Fibroblast of villous mesenchyme (primary cell): ENCODE measurements around the gene CYTIP. TPM values are rescaled to one million over a fixed set of nuclear protein-coding genes. Genes with fewer than 3 reads are reported as not detected.
"Not testable (repeated sequence)": the region's sequence is repeated elsewhere in the genome, so short reads cannot be mapped to it uniquely, and the experiment has no call there.

Experiments
- DNase-seq: peaks from one replicate; pipeline ENCODE4 v3.0.0-alpha.2; 2010; ENCODE audit warnings: low read depth
- H3K4me3 ChIP-seq: 2 replicates; pipeline ENCODE4 v1.5.1; 2011; ENCODE audit warnings: low read depth, mild to moderate bottlenecking, low read length
- total RNA-seq: library from RNA; depleted of rRNA; stranded (reverse); fragments of >200 nt; gene quantifications from 2 replicates; pipeline ENCODE4 v1.2.3, GENCODE V29; 2012
- TF ChIP-seq, protein P1 (sequence below): IDR thresholded peaks from 2 replicates; pipeline ENCODE4 v1.5.1; 2012; ENCODE audit warnings: low read depth, mild to moderate bottlenecking, low read length; ENCODE audit not compliant: insufficient read depth

CYTIP gene
- total RNA-seq, 1 donor: 0.43 TPM

- H3K4me3 ChIP-seq: no peak overlapping the region
- DNase-seq: no peak
- TF ChIP-seq, protein P1, sequence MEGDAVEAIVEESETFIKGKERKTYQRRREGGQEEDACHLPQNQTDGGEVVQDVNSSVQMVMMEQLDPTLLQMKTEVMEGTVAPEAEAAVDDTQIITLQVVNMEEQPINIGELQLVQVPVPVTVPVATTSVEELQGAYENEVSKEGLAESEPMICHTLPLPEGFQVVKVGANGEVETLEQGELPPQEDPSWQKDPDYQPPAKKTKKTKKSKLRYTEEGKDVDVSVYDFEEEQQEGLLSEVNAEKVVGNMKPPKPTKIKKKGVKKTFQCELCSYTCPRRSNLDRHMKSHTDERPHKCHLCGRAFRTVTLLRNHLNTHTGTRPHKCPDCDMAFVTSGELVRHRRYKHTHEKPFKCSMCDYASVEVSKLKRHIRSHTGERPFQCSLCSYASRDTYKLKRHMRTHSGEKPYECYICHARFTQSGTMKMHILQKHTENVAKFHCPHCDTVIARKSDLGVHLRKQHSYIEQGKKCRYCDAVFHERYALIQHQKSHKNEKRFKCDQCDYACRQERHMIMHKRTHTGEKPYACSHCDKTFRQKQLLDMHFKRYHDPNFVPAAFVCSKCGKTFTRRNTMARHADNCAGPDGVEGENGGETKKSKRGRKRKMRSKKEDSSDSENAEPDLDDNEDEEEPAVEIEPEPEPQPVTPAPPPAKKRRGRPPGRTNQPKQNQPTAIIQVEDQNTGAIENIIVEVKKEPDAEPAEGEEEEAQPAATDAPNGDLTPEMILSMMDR: no peak
Measured at GRCh38 chr2:157411624-157412336, 32.1 kb downstream of the CYTIP start.

GRCh38 chr2:157405398-157405797, 38.5 kb downstream of the CYTIP start:
- not testable (repeated sequence) for DNase-seq, H3K4me3 ChIP-seq

DNA sequence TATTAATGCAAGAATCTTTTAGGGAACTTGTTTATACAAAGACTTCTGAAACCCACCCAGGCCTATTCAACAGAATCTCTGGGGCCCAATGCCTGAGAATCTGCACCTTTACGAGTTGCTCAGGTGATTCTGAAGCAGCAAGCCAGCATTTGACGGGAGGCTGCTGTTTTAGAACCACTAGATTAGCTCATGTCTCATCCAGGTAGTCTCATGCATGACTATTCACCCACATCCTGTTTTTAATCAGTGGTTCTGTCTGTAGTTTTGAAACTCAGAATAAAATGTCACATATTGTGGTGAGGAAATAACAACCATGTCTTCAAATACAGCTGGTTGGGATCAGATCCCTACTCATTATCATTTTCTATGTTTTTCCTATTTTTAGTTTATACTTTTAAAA, 39.5 kb downstream of the CYTIP start:
- TF ChIP-seq, protein P1: no peak
- no peak overlapping the region for H3K4me3 ChIP-seq
- DNase-seq: no peak

DNA sequence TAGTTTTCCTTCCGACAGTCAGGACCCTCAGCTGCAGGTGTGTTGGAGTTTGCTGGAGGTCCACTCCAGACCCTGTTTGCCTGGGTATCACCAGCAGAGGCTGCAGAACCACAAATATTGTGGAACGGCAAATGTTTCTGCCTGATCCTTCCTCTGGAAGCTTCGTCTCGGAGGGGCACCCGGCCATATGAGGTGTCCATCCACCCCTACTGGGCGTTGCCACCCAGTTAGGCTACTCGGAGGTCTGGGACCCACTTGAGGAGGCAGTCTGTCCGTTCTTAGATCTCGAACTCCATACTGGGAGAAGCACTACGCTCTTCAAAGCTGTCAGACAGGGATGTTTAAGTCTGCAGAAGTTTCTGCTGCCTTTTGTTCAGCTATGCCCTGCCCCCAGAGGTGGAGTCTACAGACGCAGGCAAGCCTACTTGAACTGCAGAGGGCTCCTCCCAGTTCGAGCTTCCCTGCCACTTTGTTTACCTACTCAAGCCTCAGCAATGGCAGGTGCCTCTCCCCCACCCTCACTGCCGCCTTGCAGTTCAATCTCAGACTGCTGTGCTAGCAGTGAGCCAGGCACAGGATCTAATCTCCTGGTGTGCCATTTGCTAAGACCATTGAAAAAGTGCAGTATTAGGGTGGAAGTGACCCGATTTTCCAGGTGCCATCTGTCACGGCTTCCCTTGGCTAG, 40.9 kb downstream of the CYTIP start:
- H3K4me3 ChIP-seq, DNase-seq: not testable (repeated sequence)

DNA sequence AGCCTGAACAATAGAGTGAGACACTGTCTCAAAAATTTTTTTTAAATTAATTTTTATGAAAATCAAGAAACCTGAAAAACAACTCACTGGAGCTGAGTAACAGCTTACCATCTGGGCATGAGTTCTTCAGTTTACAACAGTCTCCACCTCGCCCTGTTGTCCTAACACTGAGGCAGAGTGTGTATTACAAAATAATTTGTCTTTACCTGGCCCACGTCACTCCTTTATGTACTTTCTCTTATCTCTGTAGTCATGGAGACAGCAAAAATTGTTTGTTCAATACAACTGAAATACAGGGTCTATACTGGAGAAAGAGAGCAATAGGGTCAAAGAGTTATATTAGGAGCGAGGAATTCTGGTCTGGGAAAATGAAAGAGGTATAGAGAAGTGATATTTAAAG, 48.1 kb downstream of the CYTIP start:
- H3K4me3 ChIP-seq: no peak overlapping the region
- no peak for DNase-seq
- TF ChIP-seq, protein P1: no peak

GRCh38 chr2:157394928-157395327, 49.0 kb downstream of the CYTIP start:
- H3K4me3 ChIP-seq: no peak overlapping the region
- TF ChIP-seq, protein P1: no peak
- no peak for DNase-seq

- TF ChIP-seq, protein P1: no peak
- DNase-seq: no peak
- no peak overlapping the region for H3K4me3 ChIP-seq
Measured at GRCh38 chr2:157393348-157393747, 50.5 kb downstream of the CYTIP start.

DNA sequence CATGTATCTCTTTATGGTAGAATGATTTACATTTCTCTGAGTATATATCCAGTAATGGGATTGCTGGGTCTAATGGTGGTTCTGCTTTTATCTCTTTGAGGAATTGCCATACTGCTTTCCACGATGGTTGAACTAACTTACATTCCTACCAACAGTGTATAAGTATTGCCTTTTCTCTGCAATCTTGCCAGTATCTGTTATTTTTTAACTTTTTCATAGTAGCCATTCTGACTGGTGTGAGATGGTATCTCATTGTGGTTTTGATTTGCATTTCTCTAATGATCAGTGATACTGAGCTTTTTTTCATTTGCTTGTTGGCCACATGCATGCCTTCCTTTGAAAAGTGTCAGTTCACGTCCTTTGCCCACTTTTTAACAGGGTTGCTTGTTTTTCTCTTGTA, 55.1 kb downstream of the CYTIP start:
- no peak overlapping the region for H3K4me3 ChIP-seq
- no peak for DNase-seq
- TF ChIP-seq, protein P1: no peak
